Keratinocyte (primary cell): Measurements from ENCODE around the gene VPS50. TPM values are rescaled to one million over a fixed set of nuclear protein-coding genes. Genes with fewer than 3 reads are reported as not detected.

Experiments
- DNase-seq: peaks from one replicate; pipeline ENCODE4 v3.0.0-alpha.2; 2011; ENCODE audit warnings: low read depth, missing footprints, low spot score
- FAIRE-seq: peaks from 2 replicates; lab custom pipeline; 2011; peaks lifted over from hg19 to GRCh38; lab: Jason Lieb, UNC
- H2AFZ ChIP-seq: 2 replicates; pipeline ENCODE4 v1.6.0; 2012; ENCODE audit warnings: low read length, control low read depth, inconsistent platforms; ENCODE audit not compliant: control insufficient read depth
- H3K27ac ChIP-seq: 2 replicates; pipeline ENCODE4 v1.5.1; 2011; ENCODE audit warnings: low read length; ENCODE audit not compliant: control insufficient read depth, insufficient read depth
- H3K27me3 ChIP-seq: 3 replicates; pipeline ENCODE4 v1.6.0; 2011; ENCODE audit warnings: low read length; ENCODE audit not compliant: control insufficient read depth, insufficient read depth; ENCODE audit errors: extremely low read depth
- H3K36me3 ChIP-seq, 2 experiments: 2 replicates in 1 of 2; 3 replicates in 1 of 2; pipeline ENCODE4 v1.5.1; 2011; ENCODE audit warnings: low read length in 2 of 2, mild to moderate bottlenecking in 1 of 2; ENCODE audit not compliant: control insufficient read depth in 2 of 2, insufficient read depth in 2 of 2; ENCODE audit errors: extremely low read depth in 1 of 2
- H3K4me1 ChIP-seq: 3 replicates; pipeline ENCODE4 v1.5.1; 2011; ENCODE audit warnings: low read length; ENCODE audit not compliant: control insufficient read depth, insufficient read depth; ENCODE audit errors: extremely low read depth
- H3K4me2 ChIP-seq: 3 replicates; pipeline ENCODE4 v1.6.0; 2011; ENCODE audit warnings: low read depth, low read length; ENCODE audit not compliant: control insufficient read depth, insufficient read depth; ENCODE audit errors: extremely low read depth
- H3K4me3 ChIP-seq, 3 experiments: fragments of 200-600 bp in 1 of 3; sonication (generic) in 1 of 3; 2 replicates in 2 of 3; 3 replicates in 1 of 3; pipeline ENCODE4 v1.5.1; 2011 to 2016; ENCODE audit warnings: low read length in 3 of 3, mild to moderate bottlenecking in 3 of 3, control low read depth in 2 of 3, inconsistent platforms in 1 of 3, low read depth in 1 of 3, mixed read lengths in 1 of 3, mixed run types in 1 of 3, moderate library complexity in 1 of 3; ENCODE audit not compliant: control insufficient read depth in 2 of 3, insufficient read depth in 2 of 3; ENCODE audit errors: extremely low read depth in 1 of 3
- H3K79me2 ChIP-seq: 2 replicates; pipeline ENCODE4 v1.6.0; 2012; ENCODE audit warnings: low read length; ENCODE audit not compliant: control insufficient read depth, insufficient read depth
- H3K9ac ChIP-seq: 3 replicates; pipeline ENCODE4 v1.6.0; 2011; ENCODE audit warnings: low read length; ENCODE audit not compliant: control insufficient read depth, insufficient read depth; ENCODE audit errors: extremely low read depth
- H3K9me1 ChIP-seq: 3 replicates; pipeline ENCODE4 v1.6.0; 2011; ENCODE audit warnings: low read length; ENCODE audit not compliant: control insufficient read depth, insufficient read depth; ENCODE audit errors: extremely low read depth
- H3K9me3 ChIP-seq: 2 replicates; pipeline ENCODE4 v1.5.1; 2012; ENCODE audit warnings: low read depth, low read length; ENCODE audit not compliant: control insufficient read depth
- H4K20me1 ChIP-seq: 3 replicates; pipeline ENCODE4 v1.6.0; 2011; ENCODE audit warnings: low read length; ENCODE audit not compliant: control insufficient read depth, insufficient read depth; ENCODE audit errors: extremely low read depth
- EZH2 ChIP-seq: IDR thresholded peaks from one replicate; pipeline ENCODE4 v1.6.1; 2012; ENCODE audit warnings: inconsistent platforms, mild to moderate bottlenecking, low read length, moderate library complexity
- dilution Hi-C: fragments of 300-500 bp; cut with MboI; formaldehyde crosslinking; loops from one replicate; pipeline ENCODE4 v1.7.0; 2020; ENCODE audit warnings: low sequenced_read_pairs; ENCODE audit not compliant: extremely low pct_ligation_motif_present
- polyA plus RNA-seq, 5 experiments: library from polyadenylated mRNA; depleted of rRNA in 3 of 5; stranded (reverse) in 3 of 5; stranded (forward) in 1 of 5; unstranded in 1 of 5; fragments of >200 nt; gene quantifications; 1 replicate in 1 of 5; 2 replicates in 3 of 5; 3 replicates in 1 of 5; pipeline versions ENCODE4 v1.2.1 to v1.2.3, GENCODE V29; 2011 to 2012; ENCODE audit warnings: missing spikeins in 2 of 5, low read depth in 1 of 5, low replicate concordance in 1 of 5
- TF ChIP-seq, protein P1 (sequence below), 3 experiments: IDR thresholded peaks in 1 of 3; conservative IDR thresholded peaks in 1 of 3; optimal IDR thresholded peaks in 1 of 3; 2 replicates in 2 of 3; 3 replicates in 1 of 3; pipeline versions ENCODE3 to v1.5.1; 2011; ENCODE audit warnings: low read length in 3 of 3, mild to moderate bottlenecking in 3 of 3, moderate library complexity in 2 of 3, control low read depth in 1 of 3, inconsistent platforms in 1 of 3; ENCODE audit not compliant: insufficient read depth in 2 of 3; ENCODE audit errors: extremely low read depth in 1 of 3

Gene VPS50
- polyA plus RNA-seq, 1 donor (not counting 4 experiments of a cell fraction or from before 2014, with no cell fraction given): 17.0 TPM

DNA sequence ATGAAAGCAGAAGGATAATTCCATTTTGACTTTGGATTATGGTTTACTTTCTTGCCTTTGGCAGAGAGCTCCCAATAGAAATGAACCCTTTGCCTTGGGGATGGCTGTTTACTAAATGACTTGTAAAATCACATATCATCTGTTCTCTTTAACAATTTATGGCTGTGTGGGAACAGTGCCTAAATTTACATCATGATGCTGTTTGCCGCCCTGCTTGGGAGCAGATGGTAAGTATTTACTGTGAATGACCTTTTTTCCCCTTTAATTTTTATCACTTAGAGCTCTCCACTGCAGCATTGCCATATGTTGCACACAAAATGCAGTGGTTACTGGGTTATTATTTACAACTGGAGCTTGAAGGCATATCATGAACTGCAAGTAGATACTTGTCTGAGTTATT, 19.3 kb upstream of the VPS50 start:
- no peak for DNase-seq
- H3K4me3 ChIP-seq: no peak overlapping the region
- no peak overlapping the region for H2AFZ ChIP-seq
- H3K27me3 ChIP-seq: peaks cover 4% of the 10 kb centered on the region
- dilution Hi-C loops: no loop called here
- H3K4me1 ChIP-seq: no peaks in the 10 kb centered on the region
- no peak overlapping the region for H3K4me2 ChIP-seq
- no peaks in the 10 kb centered on the region for H3K9me3 ChIP-seq
- no peaks in the 10 kb centered on the region for H3K79me2 ChIP-seq
- no peak overlapping the region for H3K9ac ChIP-seq
- no peak for FAIRE-seq
- no peak overlapping the region for H3K27ac ChIP-seq
- no peaks in the 10 kb centered on the region for H3K36me3 ChIP-seq
- H3K9me1 ChIP-seq: no peaks in the 10 kb centered on the region
- TF ChIP-seq, protein P1, sequence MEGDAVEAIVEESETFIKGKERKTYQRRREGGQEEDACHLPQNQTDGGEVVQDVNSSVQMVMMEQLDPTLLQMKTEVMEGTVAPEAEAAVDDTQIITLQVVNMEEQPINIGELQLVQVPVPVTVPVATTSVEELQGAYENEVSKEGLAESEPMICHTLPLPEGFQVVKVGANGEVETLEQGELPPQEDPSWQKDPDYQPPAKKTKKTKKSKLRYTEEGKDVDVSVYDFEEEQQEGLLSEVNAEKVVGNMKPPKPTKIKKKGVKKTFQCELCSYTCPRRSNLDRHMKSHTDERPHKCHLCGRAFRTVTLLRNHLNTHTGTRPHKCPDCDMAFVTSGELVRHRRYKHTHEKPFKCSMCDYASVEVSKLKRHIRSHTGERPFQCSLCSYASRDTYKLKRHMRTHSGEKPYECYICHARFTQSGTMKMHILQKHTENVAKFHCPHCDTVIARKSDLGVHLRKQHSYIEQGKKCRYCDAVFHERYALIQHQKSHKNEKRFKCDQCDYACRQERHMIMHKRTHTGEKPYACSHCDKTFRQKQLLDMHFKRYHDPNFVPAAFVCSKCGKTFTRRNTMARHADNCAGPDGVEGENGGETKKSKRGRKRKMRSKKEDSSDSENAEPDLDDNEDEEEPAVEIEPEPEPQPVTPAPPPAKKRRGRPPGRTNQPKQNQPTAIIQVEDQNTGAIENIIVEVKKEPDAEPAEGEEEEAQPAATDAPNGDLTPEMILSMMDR (optimal IDR thresholded peaks at IDR 0.05 in 1 of 3, IDR thresholded peaks at IDR 0.05 in 1 of 3, conservative IDR thresholded peaks at IDR 0.05 in 1 of 3; ENCODE audit: extremely low read depth in 1 of 3, insufficient read depth in 2 of 3, low read length in 3 of 3): no peak
- no peak for TF ChIP-seq EZH2
- no peaks in the 10 kb centered on the region for H4K20me1 ChIP-seq

DNA sequence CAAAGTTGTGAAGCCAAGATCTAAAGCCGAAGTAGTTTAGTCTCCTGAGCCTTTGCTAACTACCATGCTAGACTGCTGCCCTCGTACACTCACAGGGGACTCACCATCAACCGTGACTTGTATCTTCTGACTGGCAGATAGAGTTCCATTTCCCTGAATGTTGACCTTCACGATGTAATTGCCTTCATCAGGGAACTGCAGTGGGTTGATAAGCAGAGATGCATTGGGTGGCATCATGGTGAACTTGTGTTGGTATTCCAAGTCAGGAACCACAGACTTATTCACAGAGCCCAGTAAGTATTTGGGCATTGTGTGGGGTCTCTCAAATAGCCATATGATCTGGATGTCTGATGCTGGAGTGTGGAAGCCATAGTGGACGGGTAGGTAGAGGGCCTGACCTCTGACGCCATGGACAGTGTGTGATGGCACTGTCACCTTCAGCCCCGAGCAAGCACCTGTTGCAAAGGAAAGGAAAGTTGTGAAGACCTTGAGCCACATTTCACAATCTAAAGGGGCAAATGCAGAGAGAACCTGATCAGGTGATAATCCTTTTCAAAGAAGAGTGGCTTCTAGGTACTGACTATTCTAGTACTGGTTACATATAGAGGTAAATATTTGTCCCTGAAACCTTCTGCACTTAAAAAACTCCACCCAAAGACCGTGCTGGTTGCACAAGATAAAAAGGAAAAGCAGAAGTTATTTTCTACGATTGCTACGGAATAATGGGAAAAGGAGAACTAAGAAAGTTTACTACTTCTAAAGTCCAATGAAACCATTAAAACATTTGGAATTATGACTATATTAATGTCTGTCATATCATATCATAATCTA, 13.0 kb upstream of the VPS50 start:
- TF ChIP-seq, protein P1 (optimal IDR thresholded peaks at IDR 0.05 in 1 of 3, IDR thresholded peaks at IDR 0.05 in 1 of 3, conservative IDR thresholded peaks at IDR 0.05 in 1 of 3; ENCODE audit: extremely low read depth in 1 of 3, insufficient read depth in 2 of 3, low read length in 3 of 3): no peak
- no peak for TF ChIP-seq EZH2
- DNase-seq: no peak
- H3K79me2 ChIP-seq: no peaks in the 10 kb centered on the region
- no peaks in the 10 kb centered on the region for H3K36me3 ChIP-seq
- no peaks in the 10 kb centered on the region for H3K4me1 ChIP-seq
- no peak for FAIRE-seq
- dilution Hi-C loops: no loop called here
- H2AFZ ChIP-seq: no peak overlapping the region
- H3K27ac ChIP-seq: no peak overlapping the region
- H4K20me1 ChIP-seq: no peaks in the 10 kb centered on the region
- H3K9me3 ChIP-seq: no peaks in the 10 kb centered on the region
- H3K9ac ChIP-seq: no peak overlapping the region
- peaks cover 6% of the 10 kb centered on the region for H3K27me3 ChIP-seq
- no peak overlapping the region for H3K4me3 ChIP-seq
- no peaks in the 10 kb centered on the region for H3K9me1 ChIP-seq
- no peak overlapping the region for H3K4me2 ChIP-seq
